ENCODE results near the gene RAPGEF4.

Gene RAPGEF4

DNA sequence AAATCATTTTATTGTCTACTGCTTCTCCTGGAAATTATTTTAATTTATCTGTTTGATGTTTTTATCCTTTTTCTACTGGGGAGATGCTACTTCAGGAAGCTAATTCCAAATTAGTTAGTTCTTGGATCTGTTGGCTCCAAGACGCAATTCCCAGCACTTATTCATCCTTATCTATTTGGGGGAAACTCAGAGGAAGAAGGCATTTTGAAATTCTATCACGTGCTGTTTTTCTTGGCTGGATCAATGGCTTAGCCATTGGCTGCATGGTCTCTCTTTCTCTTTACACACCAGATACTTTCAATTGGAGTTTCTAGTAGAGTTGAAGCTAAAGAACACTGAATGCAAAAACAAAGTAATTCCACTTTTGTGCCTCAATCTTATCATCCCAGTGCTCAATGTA, 98.3 kb downstream of the RAPGEF4 start:
- DNase-seq (ENCODE audit: low read depth, low spot score), result no peak
- POLR2A ChIA-PET, result no interaction called here
- no peak overlapping the region for H3K4me3 ChIP-seq (ENCODE audit: low read depth, low read length)
- CTCF ChIA-PET, result interaction anchor here (2.2 kb wide), 1 partner anchor 98 kb away, joined by 11 read pairs; no protein-coding TSS in a partner anchor
- TF ChIP-seq, protein P1, sequence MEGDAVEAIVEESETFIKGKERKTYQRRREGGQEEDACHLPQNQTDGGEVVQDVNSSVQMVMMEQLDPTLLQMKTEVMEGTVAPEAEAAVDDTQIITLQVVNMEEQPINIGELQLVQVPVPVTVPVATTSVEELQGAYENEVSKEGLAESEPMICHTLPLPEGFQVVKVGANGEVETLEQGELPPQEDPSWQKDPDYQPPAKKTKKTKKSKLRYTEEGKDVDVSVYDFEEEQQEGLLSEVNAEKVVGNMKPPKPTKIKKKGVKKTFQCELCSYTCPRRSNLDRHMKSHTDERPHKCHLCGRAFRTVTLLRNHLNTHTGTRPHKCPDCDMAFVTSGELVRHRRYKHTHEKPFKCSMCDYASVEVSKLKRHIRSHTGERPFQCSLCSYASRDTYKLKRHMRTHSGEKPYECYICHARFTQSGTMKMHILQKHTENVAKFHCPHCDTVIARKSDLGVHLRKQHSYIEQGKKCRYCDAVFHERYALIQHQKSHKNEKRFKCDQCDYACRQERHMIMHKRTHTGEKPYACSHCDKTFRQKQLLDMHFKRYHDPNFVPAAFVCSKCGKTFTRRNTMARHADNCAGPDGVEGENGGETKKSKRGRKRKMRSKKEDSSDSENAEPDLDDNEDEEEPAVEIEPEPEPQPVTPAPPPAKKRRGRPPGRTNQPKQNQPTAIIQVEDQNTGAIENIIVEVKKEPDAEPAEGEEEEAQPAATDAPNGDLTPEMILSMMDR (IDR thresholded peaks at IDR 0.05; ENCODE audit: insufficient read depth, low read length, missing control alignments), result no peak

GRCh38 chr2:172834881-172835280, 99.2 kb downstream of the RAPGEF4 start:
- DNase-seq (ENCODE audit: low read depth, low spot score), result no peak
- ChIA-PET CTCF (interaction anchor here (0.9 to 2.2 kb wide), 3 partner anchors 28 to 97 kb away, joined by 3 to 11 read pairs (median 4); no protein-coding TSS in a partner anchor), POLR2A (no interaction called here)
- TF ChIP-seq, protein P1 (IDR thresholded peaks at IDR 0.05; ENCODE audit: insufficient read depth, low read length, missing control alignments), result no peak
- H3K4me3 ChIP-seq (ENCODE audit: low read depth, low read length), result no peak overlapping the region

DNA sequence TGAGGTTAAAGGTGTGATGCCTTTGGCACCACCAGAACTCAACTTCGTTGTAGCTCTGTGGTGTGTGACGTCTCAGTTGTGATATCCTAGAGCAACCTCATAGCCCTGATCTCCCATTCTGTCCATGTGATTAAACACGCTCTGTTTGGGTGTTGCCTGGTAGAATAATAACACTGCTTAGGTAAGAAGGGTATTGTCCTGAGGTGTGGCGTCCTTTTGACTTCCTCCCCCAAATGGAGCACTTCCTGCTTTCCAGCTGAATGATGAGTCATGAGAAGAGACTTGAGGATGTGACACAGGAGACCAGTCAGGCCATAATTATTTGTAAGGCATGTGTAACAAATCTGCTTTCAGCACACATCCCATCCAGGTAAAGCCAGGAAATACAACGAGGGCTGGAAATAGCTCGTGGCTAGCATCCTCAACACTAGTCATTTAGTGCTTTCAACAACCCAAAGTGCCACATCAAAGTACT, 100.7 kb downstream of the RAPGEF4 start:
- CTCF ChIA-PET, result interaction anchor here (1.1 to 1.9 kb wide), 4 partner anchors 9 to 96 kb away, joined by 3 to 7 read pairs (median 5); no protein-coding TSS in a partner anchor

GRCh38 chr2:172836827-172837226, 101.2 kb downstream of the RAPGEF4 start:
- CTCF ChIA-PET, result interaction anchor here (1.1 to 1.9 kb wide), 4 partner anchors 9 to 95 kb away, joined by 3 to 7 read pairs (median 5); no protein-coding TSS in a partner anchor

More for the DNA sequence above, 100.7 kb downstream of the RAPGEF4 start:
- TF ChIP-seq, protein P1 (IDR thresholded peaks at IDR 0.05; ENCODE audit: insufficient read depth, low read length, missing control alignments), result no peak
- DNase-seq (ENCODE audit: low read depth, low spot score), result no peak
- no peak overlapping the region for H3K4me3 ChIP-seq (ENCODE audit: low read depth, low read length)
- POLR2A ChIA-PET, result no interaction called here

DNA sequence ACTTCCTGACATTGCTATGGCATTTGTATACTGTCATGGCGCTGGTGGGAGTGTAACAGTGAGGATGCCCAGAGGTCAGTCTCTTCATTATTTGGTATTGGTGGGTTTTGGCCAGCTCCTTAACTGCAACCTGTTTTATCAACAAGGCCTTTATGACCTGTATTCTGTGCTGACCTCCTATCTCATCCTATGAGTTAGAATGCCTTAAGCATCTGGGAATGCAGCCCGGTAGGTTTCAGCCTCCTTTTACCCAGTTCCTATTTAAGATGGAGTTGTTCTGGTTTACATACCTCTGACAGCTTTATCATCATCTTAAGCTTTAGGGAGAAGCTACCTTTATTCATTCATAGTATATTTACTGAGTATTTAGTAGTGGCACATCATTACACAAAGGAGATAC, 103.8 kb downstream of the RAPGEF4 start:
- ChIA-PET POLR2A (no interaction called here), CTCF (interaction anchor here (2.4 kb wide), 1 partner anchor 93 kb away, joined by 13 read pairs; no protein-coding TSS in a partner anchor)
- H3K4me3 ChIP-seq (ENCODE audit: low read depth, low read length), result no peak overlapping the region
- no peak for DNase-seq (ENCODE audit: low read depth, low spot score)
- TF ChIP-seq, protein P1 (IDR thresholded peaks at IDR 0.05; ENCODE audit: insufficient read depth, low read length, missing control alignments), result no peak

More at GRCh38 chr2:172836827-172837226, 101.2 kb downstream of the RAPGEF4 start:
- TF ChIP-seq, protein P1 (IDR thresholded peaks at IDR 0.05; ENCODE audit: insufficient read depth, low read length, missing control alignments), result no peak
- no peak overlapping the region for H3K4me3 ChIP-seq (ENCODE audit: low read depth, low read length)
- POLR2A ChIA-PET, result no interaction called here
- DNase-seq (ENCODE audit: low read depth, low spot score), result no peak

DNA sequence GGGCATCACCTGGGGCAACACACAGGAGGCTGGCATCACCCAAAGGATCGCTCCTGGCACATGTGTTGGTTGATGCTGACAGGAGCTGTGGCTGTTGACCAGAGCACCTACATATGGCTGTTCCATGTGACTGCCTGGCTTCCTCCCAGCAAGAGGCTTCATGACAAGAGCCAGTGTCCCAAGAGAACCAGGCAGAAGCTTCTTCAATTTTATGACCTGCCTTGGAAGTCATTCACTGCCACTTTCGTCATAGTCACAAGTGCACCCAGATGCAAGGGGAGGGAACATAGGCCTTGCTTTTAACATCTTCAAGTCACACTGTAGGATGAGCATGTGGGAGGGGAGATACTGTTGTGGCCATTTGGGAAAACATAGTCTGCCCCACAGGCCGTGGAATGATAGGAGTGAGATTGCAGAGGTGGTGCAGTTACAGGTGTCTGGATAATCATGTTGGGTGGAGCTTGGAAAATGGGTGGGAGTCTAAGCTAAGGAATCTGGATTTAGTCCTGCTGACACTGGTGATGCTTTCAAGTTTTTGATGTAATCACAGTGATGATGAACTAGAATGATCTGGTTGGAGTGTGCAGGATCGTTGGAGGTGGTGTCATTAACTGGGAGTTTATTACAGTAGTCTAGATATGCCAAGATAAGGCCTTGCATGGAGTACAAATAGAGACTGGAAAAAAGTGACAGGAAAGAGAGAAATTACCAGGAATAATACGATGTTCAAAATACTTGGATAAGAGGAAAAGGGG, 107.0 kb downstream of the RAPGEF4 start:
- TF ChIP-seq, protein P1 (IDR thresholded peaks at IDR 0.05; ENCODE audit: insufficient read depth, low read length, missing control alignments), result no peak
- POLR2A ChIA-PET, result no interaction called here
- CTCF ChIA-PET, result interaction anchor here (0.9 to 1.9 kb wide), 3 partner anchors 17 to 89 kb away, joined by 3 to 6 read pairs (median 3); no protein-coding TSS in a partner anchor

More for the DNA sequence above, 107.0 kb downstream of the RAPGEF4 start:
- DNase-seq (ENCODE audit: low read depth, low spot score), result no peak
- no peak overlapping the region for H3K4me3 ChIP-seq (ENCODE audit: low read depth, low read length)
